ENCODE data around the gene PRPH2. TPM values are rescaled to one million over a fixed set of nuclear protein-coding genes. Genes with fewer than 3 reads are reported as not detected.

Gene PRPH2
- total RNA-seq, 2 donors from 2014 or later: 0.27 to 3.3 TPM

DNA sequence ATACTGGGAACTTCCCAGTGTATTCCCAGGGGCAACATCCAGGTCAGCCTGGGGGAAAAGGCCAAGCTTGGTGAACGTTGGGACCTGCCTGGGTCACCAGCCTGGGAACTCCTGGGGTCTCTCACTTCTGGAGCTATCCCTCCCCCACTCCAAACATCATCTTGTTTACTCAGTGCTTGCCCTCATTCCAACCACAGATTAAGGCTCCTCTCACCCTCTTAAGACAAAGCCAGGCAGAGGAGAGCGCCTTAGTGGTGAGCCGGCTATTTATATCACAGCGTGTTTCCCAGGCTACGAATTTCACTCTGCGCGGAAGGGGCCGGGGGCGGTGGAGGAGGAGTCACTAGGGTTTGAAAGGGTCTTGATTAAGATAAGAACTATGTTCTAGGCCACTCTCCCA lies 12.1 kb downstream of the PRPH2 start:
- intact Hi-C loops (cut with DNase I): no loop called here
- no peak for DNase-seq (ENCODE audit: low spot score)
- no peak for TF ChIP-seq POLR2A (IDR thresholded peaks at IDR 0.05)
- TF ChIP-seq POLR2AphosphoS5 (IDR thresholded peaks at IDR 0.05): no peak
- TF ChIP-seq, protein P1, sequence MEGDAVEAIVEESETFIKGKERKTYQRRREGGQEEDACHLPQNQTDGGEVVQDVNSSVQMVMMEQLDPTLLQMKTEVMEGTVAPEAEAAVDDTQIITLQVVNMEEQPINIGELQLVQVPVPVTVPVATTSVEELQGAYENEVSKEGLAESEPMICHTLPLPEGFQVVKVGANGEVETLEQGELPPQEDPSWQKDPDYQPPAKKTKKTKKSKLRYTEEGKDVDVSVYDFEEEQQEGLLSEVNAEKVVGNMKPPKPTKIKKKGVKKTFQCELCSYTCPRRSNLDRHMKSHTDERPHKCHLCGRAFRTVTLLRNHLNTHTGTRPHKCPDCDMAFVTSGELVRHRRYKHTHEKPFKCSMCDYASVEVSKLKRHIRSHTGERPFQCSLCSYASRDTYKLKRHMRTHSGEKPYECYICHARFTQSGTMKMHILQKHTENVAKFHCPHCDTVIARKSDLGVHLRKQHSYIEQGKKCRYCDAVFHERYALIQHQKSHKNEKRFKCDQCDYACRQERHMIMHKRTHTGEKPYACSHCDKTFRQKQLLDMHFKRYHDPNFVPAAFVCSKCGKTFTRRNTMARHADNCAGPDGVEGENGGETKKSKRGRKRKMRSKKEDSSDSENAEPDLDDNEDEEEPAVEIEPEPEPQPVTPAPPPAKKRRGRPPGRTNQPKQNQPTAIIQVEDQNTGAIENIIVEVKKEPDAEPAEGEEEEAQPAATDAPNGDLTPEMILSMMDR (IDR thresholded peaks at IDR 0.05): no peak
- WGBS: 52% methylated on average over 9 of the region's 9 CpGs
- Histone ChIP-seq H3K4me1 (replicated peaks) (no peaks in the 10 kb centered on the region), H3K27me3 (replicated peaks; ENCODE audit: insufficient read depth) (no peaks in the 10 kb centered on the region), H3K27ac (no peak overlapping the region), H3K4me3 (no peak overlapping the region), H3K9me3 (no peaks in the 10 kb centered on the region), H3K36me3 (no peaks in the 10 kb centered on the region)

DNA sequence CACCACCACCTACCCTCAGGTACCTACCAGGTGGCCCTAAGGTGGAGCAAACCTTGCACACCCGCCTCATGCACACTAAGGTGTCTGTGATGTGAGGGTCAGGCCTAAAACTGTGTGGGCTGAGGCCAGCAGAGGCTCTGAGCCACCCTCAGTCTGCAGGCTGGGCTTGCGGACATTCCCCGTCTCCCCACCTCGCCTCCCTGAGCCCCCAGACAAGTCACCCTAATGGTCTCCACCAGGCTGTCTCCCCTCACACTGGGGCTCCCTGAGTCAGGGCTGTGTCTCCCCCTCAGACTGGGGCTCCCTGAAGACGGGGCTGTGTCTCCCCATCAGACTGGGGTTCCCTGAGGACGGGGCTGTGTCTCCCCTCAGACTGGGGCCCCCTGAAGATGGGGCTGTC lies 12.5 kb downstream of the PRPH2 start:
- WGBS: 98% methylated on average over 6 of the region's 6 CpGs
- intact Hi-C loops (cut with DNase I): no loop called here
- no peaks in the 10 kb centered on the region for H3K4me1 ChIP-seq (replicated peaks)
- H3K9me3 ChIP-seq: no peaks in the 10 kb centered on the region
- no peak for TF ChIP-seq POLR2AphosphoS5 (IDR thresholded peaks at IDR 0.05)
- TF ChIP-seq POLR2A (IDR thresholded peaks at IDR 0.05): no peak
- TF ChIP-seq, protein P1 (IDR thresholded peaks at IDR 0.05): no peak
- no peaks in the 10 kb centered on the region for H3K27me3 ChIP-seq (replicated peaks; ENCODE audit: insufficient read depth)
- H3K36me3 ChIP-seq: no peaks in the 10 kb centered on the region
- H3K4me3 ChIP-seq: no peak overlapping the region
- H3K27ac ChIP-seq: no peak overlapping the region
- no peak for DNase-seq (ENCODE audit: low spot score)

DNA sequence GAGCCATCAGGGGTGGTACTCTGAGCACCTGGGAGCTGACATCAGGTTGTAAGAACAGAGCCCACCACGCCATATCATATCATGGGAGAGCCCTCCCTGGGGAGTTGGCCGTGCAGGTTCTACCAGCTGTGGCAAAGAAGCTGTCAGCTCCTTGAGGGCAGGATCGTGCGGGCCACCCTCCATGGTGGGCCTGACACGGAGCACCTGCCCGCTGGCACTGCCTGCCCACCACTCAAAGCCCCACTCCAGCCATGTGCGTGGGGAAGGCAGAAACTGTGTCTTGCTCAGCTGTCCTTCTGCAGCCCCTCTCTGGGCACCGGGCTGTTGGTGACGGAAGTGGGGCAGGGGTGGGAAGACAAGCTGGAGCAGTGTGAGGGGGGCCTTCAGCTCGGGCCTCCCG lies 14.3 kb downstream of the PRPH2 start:
- no peaks in the 10 kb centered on the region for H3K4me1 ChIP-seq (replicated peaks)
- H3K9me3 ChIP-seq: no peaks in the 10 kb centered on the region
- H3K27ac ChIP-seq: no peak overlapping the region
- H3K27me3 ChIP-seq (replicated peaks; ENCODE audit: insufficient read depth): no peaks in the 10 kb centered on the region
- WGBS: 93% methylated on average over 10 of the region's 11 CpGs
- no peak overlapping the region for H3K4me3 ChIP-seq
- intact Hi-C loops (cut with DNase I): no loop called here
- no peaks in the 10 kb centered on the region for H3K36me3 ChIP-seq
- DNase-seq (ENCODE audit: low spot score): no peak
- TF ChIP-seq POLR2AphosphoS5 (IDR thresholded peaks at IDR 0.05) (no peak), POLR2A (IDR thresholded peaks at IDR 0.05) (no peak)
- TF ChIP-seq, protein P1 (IDR thresholded peaks at IDR 0.05): no peak

DNA sequence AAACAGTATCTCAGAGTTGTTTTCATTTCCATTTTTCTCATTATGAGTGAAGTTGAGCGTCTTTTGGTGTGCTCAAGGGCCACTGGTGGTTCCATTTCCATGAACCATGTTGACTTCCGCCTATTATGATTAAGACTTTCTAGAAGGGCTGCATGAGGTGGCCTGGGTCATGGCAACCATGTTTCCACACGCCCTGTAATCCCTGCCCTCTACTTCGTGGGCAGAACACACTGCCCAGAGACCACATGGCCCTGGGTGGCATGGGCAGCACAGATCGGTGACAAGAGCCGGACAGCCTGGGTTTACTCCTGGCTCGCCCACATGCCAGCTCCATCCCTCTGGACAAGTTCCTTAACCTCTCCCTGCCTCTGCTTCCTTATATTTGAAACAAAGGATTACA lies 14.8 kb downstream of the PRPH2 start:
- no peak overlapping the region for H3K27ac ChIP-seq
- no peaks in the 10 kb centered on the region for H3K4me1 ChIP-seq (replicated peaks)
- TF ChIP-seq POLR2A (IDR thresholded peaks at IDR 0.05) (no peak), POLR2AphosphoS5 (IDR thresholded peaks at IDR 0.05) (no peak)
- TF ChIP-seq, protein P1 (IDR thresholded peaks at IDR 0.05): no peak
- WGBS: 95% methylated on average over 7 of the region's 7 CpGs
- no peaks in the 10 kb centered on the region for H3K9me3 ChIP-seq
- H3K4me3 ChIP-seq: no peak overlapping the region
- intact Hi-C loops (cut with DNase I): no loop called here
- H3K36me3 ChIP-seq: no peaks in the 10 kb centered on the region
- no peak for DNase-seq (ENCODE audit: low spot score)
- no peaks in the 10 kb centered on the region for H3K27me3 ChIP-seq (replicated peaks; ENCODE audit: insufficient read depth)

DNA sequence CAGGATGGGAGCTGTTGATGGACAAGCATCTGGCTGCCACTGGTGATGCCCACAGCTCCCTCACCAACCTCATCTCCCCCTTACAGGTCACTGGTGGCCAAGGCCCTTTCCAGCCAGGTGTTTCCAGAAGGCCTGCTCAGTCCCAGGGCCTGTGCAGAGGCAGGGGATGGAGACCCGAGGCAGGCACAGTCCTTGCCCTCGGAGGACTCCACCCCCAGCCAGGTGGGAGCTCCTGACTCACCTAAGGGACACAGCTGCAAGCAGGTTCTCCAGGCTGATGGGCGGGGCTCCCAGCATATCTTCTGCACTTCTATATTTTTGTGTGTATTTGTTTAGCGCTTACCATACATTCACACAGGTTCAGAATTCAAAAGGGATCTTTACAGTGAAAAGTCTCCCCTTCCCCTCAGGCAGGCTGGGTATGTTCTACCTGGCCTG lies 17.4 kb downstream of the PRPH2 start:
- Histone ChIP-seq H3K4me1 (replicated peaks) (no peaks in the 10 kb centered on the region), H3K36me3 (no peaks in the 10 kb centered on the region), H3K27me3 (replicated peaks; ENCODE audit: insufficient read depth) (no peaks in the 10 kb centered on the region), H3K9me3 (no peaks in the 10 kb centered on the region), H3K4me3 (no peak overlapping the region), H3K27ac (no peak overlapping the region)
- no peak for DNase-seq (ENCODE audit: low spot score)
- 58% methylated on average over 4 of the region's 4 CpGs for WGBS
- intact Hi-C loops (cut with DNase I): no loop called here
- no peak for TF ChIP-seq POLR2A (IDR thresholded peaks at IDR 0.05)
- TF ChIP-seq POLR2AphosphoS5 (IDR thresholded peaks at IDR 0.05): no peak
- TF ChIP-seq, protein P1 (IDR thresholded peaks at IDR 0.05): no peak
